A673 (cell line): Measurements from ENCODE around the gene TRPV4. TPM values are rescaled to one million over a fixed set of nuclear protein-coding genes. Genes with fewer than 3 reads are reported as not detected.

Experiments
- BruUV-seq: library from RNA; stranded (reverse); fragments of 400-500 nt; replicated peaks from 2 replicates; lab custom pipeline; 2021; lab: Mats Ljungman, UMichigan
- CTCF ChIA-PET: fragments of 300-600 bp; sonication (Branson Sonifier 250); formaldehyde crosslinking; loops from one replicate; lab custom pipeline; 2022; ENCODE audit warnings: antibody characterized with exemption; lab: Charles Lee
- POLR2A ChIA-PET: fragments of 300-600 bp; sonication (Branson Sonifier 250); formaldehyde crosslinking; loops from one replicate; lab custom pipeline; 2022; ENCODE audit warnings: antibody characterized with exemption; ENCODE audit not compliant: low non-redundant PET; lab: Charles Lee
- DNase-seq: peaks from one replicate; pipeline ENCODE4 v3.0.0-alpha.2; 2015; ENCODE audit warnings: low spot score
- H3K27ac ChIP-seq: fragments of 200-600 bp; sonication (generic); 2 replicates; pipeline ENCODE4 v1.5.1; 2016; ENCODE audit warnings: mixed run types, low read depth, mild to moderate bottlenecking, mixed read lengths, antibody characterized with exemption, low read length; ENCODE audit not compliant: poor library complexity, severe bottlenecking
- H3K27me3 ChIP-seq: fragments of 200-600 bp; sonication (generic); replicated peaks from 2 replicates; pipeline ENCODE4 v1.6.1; 2017; ENCODE audit warnings: mixed run types, low read depth, mild to moderate bottlenecking, mixed read lengths, antibody characterized with exemption, low read length; ENCODE audit not compliant: insufficient read depth, poor library complexity
- H3K36me3 ChIP-seq: fragments of 200-600 bp; sonication (generic); 2 replicates; pipeline ENCODE4 v1.6.1; 2016; ENCODE audit warnings: mixed run types, mild to moderate bottlenecking, mixed read lengths, antibody characterized with exemption, low read length; ENCODE audit not compliant: insufficient read depth, poor library complexity, severe bottlenecking
- H3K4me1 ChIP-seq: fragments of 200-600 bp; sonication (generic); 2 replicates; pipeline ENCODE4 v1.6.1; 2017; ENCODE audit warnings: mixed run types, mild to moderate bottlenecking, mixed read lengths, antibody characterized with exemption, low read length; ENCODE audit not compliant: insufficient read depth, poor library complexity, severe bottlenecking
- H3K4me3 ChIP-seq: fragments of 200-600 bp; sonication (generic); 2 replicates; pipeline ENCODE4 v1.5.1; 2016; ENCODE audit warnings: low read depth, mixed run types, mild to moderate bottlenecking, mixed read lengths, low read length; ENCODE audit not compliant: poor library complexity, severe bottlenecking
- H3K9me3 ChIP-seq: fragments of 200-600 bp; sonication (generic); 2 replicates; pipeline ENCODE4 v1.6.1; 2016; ENCODE audit warnings: mixed run types, low read depth, mild to moderate bottlenecking, mixed read lengths, antibody characterized with exemption, low read length; ENCODE audit not compliant: poor library complexity, severe bottlenecking
- CTCF ChIP-seq: fragments of 300-800, 200-600 bp; sonication (generic); conservative IDR thresholded peaks from 2 replicates; pipeline ENCODE4 v1.5.1; 2017; ENCODE audit warnings: low read depth, mild to moderate bottlenecking, antibody characterized with exemption, low read length, moderate library complexity, mixed read lengths
- EZH2 ChIP-seq: fragments of 200-600 bp; sonication (generic); IDR thresholded peaks from 2 replicates; pipeline ENCODE4 v1.6.1; 2017; ENCODE audit warnings: borderline replicate concordance, low read depth, mild to moderate bottlenecking, mixed read lengths, antibody characterized with exemption, low read length; ENCODE audit not compliant: poor library complexity, severe bottlenecking
- intact Hi-C: fragments of 100-400 bp; cut with micrococcal nuclease; formaldehyde crosslinking; loops from one replicate; pipeline ENCODE4 v1.10.0; 2022; ENCODE audit not compliant: unreplicated experiment
- total RNA-seq: library from RNA; stranded (reverse); gene quantifications from 2 replicates; pipeline ENCODE4 v1.2.3, GENCODE V29; 2021

TRPV4 gene
- total RNA-seq, 1 experiment from 2014 or later: 0.11 TPM

GRCh38 chr12:109811624-109811995, 21.6 kb downstream of the TRPV4 start:
- no peaks in the 10 kb centered on the region for H3K4me1 ChIP-seq
- H3K27me3 ChIP-seq: no peaks in the 10 kb centered on the region
- ChIA-PET POLR2A (no interaction called here), CTCF (no interaction called here)
- no TSS peak for BruUV-seq
- no peak overlapping the region for H3K27ac ChIP-seq
- intact Hi-C loops: no loop called here
- DNase-seq: no peak
- no peaks in the 10 kb centered on the region for H3K9me3 ChIP-seq
- no peak overlapping the region for H3K4me3 ChIP-seq
- no peak for TF ChIP-seq CTCF
- TF ChIP-seq EZH2: no peak
- no peaks in the 10 kb centered on the region for H3K36me3 ChIP-seq

GRCh38 chr12:109810954-109811623, 22.1 kb downstream of the TRPV4 start:
- Histone ChIP-seq H3K36me3 (no peaks in the 10 kb centered on the region), H3K9me3 (no peaks in the 10 kb centered on the region), H3K4me3 (no peak overlapping the region), H3K27ac (no peak overlapping the region), H3K27me3 (no peaks in the 10 kb centered on the region), H3K4me1 (no peaks in the 10 kb centered on the region)
- ChIA-PET POLR2A (no interaction called here), CTCF (no interaction called here)
- intact Hi-C loops: no loop called here
- DNase-seq: no peak
- no TSS peak for BruUV-seq
- TF ChIP-seq CTCF (no peak), EZH2 (no peak)

GRCh38 chr12:109808876-109809646, 24.1 kb downstream of the TRPV4 start:
- CTCF ChIA-PET: no interaction called here
- BruUV-seq: no TSS peak
- DNase-seq: no peak

More at GRCh38 chr12:109808876-109809646, 24.1 kb downstream of the TRPV4 start:
- no peaks in the 10 kb centered on the region for H3K36me3 ChIP-seq
- TF ChIP-seq CTCF: no peak
- TF ChIP-seq EZH2: no peak
- intact Hi-C loops: no loop called here
- no peaks in the 10 kb centered on the region for H3K27me3 ChIP-seq
- H3K4me3 ChIP-seq: no peak overlapping the region
- no peaks in the 10 kb centered on the region for H3K9me3 ChIP-seq
- H3K27ac ChIP-seq: no peak overlapping the region
- POLR2A ChIA-PET: no interaction called here
- no peaks in the 10 kb centered on the region for H3K4me1 ChIP-seq
